GM19468 (cell line): ENCODE measurements around the gene INPP5F.
"Not testable (repeated sequence)": the region's sequence is repeated elsewhere in the genome, so short reads cannot be mapped to it uniquely, and the experiment has no call there.

Source experiments
- ATAC-seq: cut with Tn5 transposase; IDR thresholded peaks from one replicate; pipeline ENCODE4 v1.9.1; 2021; ENCODE audit warnings: mild to moderate bottlenecking, moderate library complexity, moderate number of reproducible peaks; ENCODE audit not compliant: unreplicated experiment; ENCODE audit errors: extremely low read depth

INPP5F gene

GRCh38 chr10:119773041-119773440 lies 47.2 kb downstream of the INPP5F start:
- ATAC-seq: not testable (repeated sequence)

GRCh38 chr10:119775529-119775928 lies 49.7 kb downstream of the INPP5F start:
- no peak for ATAC-seq

GRCh38 chr10:119776536-119776935 lies 50.7 kb downstream of the INPP5F start:
- ATAC-seq: no peak

GRCh38 chr10:119777686-119778085 lies 51.8 kb downstream of the INPP5F start:
- ATAC-seq: no peak

- ATAC-seq: no peak
Observed at GRCh38 chr10:119778776-119779445, 53.1 kb downstream of the INPP5F start.

GRCh38 chr10:119780879-119781480 lies 55.1 kb downstream of the INPP5F start:
- ATAC-seq: no peak

- no peak for ATAC-seq
Observed at GRCh38 chr10:119781498-119781897, 55.6 kb downstream of the INPP5F start.

- no peak for ATAC-seq
Observed at GRCh38 chr10:119782981-119783664, 57.3 kb downstream of the INPP5F start.

GRCh38 chr10:119783665-119784027 lies 57.8 kb downstream of the INPP5F start:
- ATAC-seq: no peak

GRCh38 chr10:119784340-119785067 lies 58.7 kb downstream of the INPP5F start:
- no peak for ATAC-seq

GRCh38 chr10:119786117-119786769 lies 60.4 kb downstream of the INPP5F start:
- ATAC-seq: no peak

GRCh38 chr10:119795101-119795500 lies 69.3 kb downstream of the INPP5F start:
- not testable (repeated sequence) for ATAC-seq

GRCh38 chr10:119796039-119796438 lies 70.2 kb downstream of the INPP5F start:
- ATAC-seq: no peak

- ATAC-seq: no peak
Observed at GRCh38 chr10:119801176-119801575, 75.3 kb downstream of the INPP5F start.

- ATAC-seq: no peak
Observed at GRCh38 chr10:119801998-119802538, 76.2 kb downstream of the INPP5F start.

- ATAC-seq: no peak
Observed at GRCh38 chr10:119803264-119803663, 77.4 kb downstream of the INPP5F start.

GRCh38 chr10:119805702-119806230 lies 79.9 kb downstream of the INPP5F start:
- no peak for ATAC-seq

GRCh38 chr10:119806334-119807130 lies 80.7 kb downstream of the INPP5F start:
- ATAC-seq: no peak
